Measurements from ENCODE around the gene OTULINL. TPM values are rescaled to one million over a fixed set of nuclear protein-coding genes. Genes with fewer than 3 reads are reported as not detected.

The OTULINL gene
- polyA plus RNA-seq, 1 donor (not counting 4 experiments of a cell fraction or from before 2014, with no cell fraction given): 0.62 TPM

DNA sequence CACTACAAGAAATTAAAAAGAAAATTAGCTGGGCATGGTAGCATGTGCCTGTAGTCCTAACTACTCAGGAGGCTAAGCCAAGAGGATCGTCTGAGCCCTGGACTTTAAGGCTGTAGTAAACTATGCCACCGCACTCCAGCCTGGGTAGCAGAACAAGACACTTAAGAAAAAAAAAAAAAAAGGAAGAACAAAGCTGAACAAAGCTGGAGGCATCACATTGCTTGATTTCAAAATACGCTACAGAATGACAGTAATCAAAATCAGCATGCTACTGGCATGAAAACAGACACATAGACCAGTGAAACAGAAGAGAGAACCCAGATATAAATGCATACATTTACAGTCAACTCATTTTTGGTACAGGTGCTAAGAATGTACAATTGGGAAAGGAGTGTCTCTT is 68.5 kb downstream of the OTULINL start:
- FAIRE-seq: no peak

DNA sequence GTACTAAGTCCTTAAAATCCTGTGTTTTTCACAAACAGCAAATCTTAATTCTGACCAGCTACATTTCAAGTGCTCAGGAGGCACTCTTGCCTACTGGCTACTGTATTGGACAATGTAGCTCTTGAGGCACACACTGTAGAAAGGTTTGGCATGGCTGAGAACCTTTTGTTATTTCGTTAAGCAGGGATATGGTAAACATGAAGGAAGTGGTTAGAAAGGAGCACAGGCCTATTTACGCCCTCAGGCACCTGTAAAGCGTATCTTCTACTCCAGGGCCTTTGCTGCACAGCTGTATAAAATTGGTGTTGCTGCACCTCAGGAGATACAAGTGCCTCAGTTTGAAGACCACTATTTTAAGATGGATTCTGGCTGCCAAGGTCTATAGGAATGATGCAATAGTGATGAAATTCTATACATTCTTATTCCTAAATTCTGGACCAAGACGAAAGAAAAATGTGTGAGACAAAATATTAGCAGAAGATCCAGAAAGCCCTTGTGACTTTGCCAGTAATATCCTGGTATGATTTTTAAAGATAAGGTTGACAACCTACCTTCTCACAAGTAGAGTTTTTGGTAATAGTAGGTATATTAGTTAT is 73.7 kb downstream of the OTULINL start:
- Histone ChIP-seq H3K27ac (ENCODE audit: control insufficient read depth, insufficient read depth, low read length) (no peak overlapping the region), H4K20me1 (ENCODE audit: control insufficient read depth, extremely low read depth, insufficient read depth, low read length) (no peaks in the 10 kb centered on the region), H2AFZ (ENCODE audit: control insufficient read depth, low read length) (no peak overlapping the region), H3K9me1 (ENCODE audit: control insufficient read depth, extremely low read depth, insufficient read depth, low read length) (no peaks in the 10 kb centered on the region), H3K4me2 (ENCODE audit: control insufficient read depth, extremely low read depth, insufficient read depth, low read depth, low read length) (no peak overlapping the region), H3K9me3 (ENCODE audit: control insufficient read depth, low read depth, low read length) (no peaks in the 10 kb centered on the region), H3K27me3 (ENCODE audit: control insufficient read depth, extremely low read depth, insufficient read depth, low read length) (no peaks in the 10 kb centered on the region), H3K4me3 (ENCODE audit: control insufficient read depth in 2 of 3, extremely low read depth in 1 of 3, insufficient read depth in 2 of 3, low read depth in 1 of 3, low read length in 3 of 3) (no peak overlapping the region), H3K36me3 (ENCODE audit: control insufficient read depth in 2 of 2, extremely low read depth in 1 of 2, insufficient read depth in 2 of 2, low read length in 2 of 2) (no peaks in the 10 kb centered on the region), H3K79me2 (ENCODE audit: control insufficient read depth, insufficient read depth, low read length) (no peaks in the 10 kb centered on the region), H3K4me1 (ENCODE audit: control insufficient read depth, extremely low read depth, insufficient read depth, low read length) (peaks cover 12% of the 10 kb centered on the region), H3K9ac (ENCODE audit: control insufficient read depth, extremely low read depth, insufficient read depth, low read length) (no peak overlapping the region)
- DNase-seq (ENCODE audit: low read depth, low spot score) (no peak), FAIRE-seq (no peak)
- dilution Hi-C loops (cut with MboI; ENCODE audit: extremely low pct_ligation_motif_present, low sequenced_read_pairs): no loop called here
- TF ChIP-seq, protein P1, sequence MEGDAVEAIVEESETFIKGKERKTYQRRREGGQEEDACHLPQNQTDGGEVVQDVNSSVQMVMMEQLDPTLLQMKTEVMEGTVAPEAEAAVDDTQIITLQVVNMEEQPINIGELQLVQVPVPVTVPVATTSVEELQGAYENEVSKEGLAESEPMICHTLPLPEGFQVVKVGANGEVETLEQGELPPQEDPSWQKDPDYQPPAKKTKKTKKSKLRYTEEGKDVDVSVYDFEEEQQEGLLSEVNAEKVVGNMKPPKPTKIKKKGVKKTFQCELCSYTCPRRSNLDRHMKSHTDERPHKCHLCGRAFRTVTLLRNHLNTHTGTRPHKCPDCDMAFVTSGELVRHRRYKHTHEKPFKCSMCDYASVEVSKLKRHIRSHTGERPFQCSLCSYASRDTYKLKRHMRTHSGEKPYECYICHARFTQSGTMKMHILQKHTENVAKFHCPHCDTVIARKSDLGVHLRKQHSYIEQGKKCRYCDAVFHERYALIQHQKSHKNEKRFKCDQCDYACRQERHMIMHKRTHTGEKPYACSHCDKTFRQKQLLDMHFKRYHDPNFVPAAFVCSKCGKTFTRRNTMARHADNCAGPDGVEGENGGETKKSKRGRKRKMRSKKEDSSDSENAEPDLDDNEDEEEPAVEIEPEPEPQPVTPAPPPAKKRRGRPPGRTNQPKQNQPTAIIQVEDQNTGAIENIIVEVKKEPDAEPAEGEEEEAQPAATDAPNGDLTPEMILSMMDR (optimal IDR thresholded peaks at IDR 0.05 in 1 of 3, IDR thresholded peaks at IDR 0.05 in 1 of 3, conservative IDR thresholded peaks at IDR 0.05 in 1 of 3; ENCODE audit: extremely low read depth in 1 of 3, insufficient read depth in 2 of 3, low read length in 3 of 3): no peak
- TF ChIP-seq EZH2 (IDR thresholded peaks at IDR 0.05; ENCODE audit: low read length): no peak

More for the DNA sequence above, 68.5 kb downstream of the OTULINL start:
- DNase-seq (ENCODE audit: low read depth, low spot score): no peak
- no peak overlapping the region for H2AFZ ChIP-seq (ENCODE audit: control insufficient read depth, low read length)
- H3K79me2 ChIP-seq (ENCODE audit: control insufficient read depth, insufficient read depth, low read length): no peaks in the 10 kb centered on the region
- no peak overlapping the region for H3K27ac ChIP-seq (ENCODE audit: control insufficient read depth, insufficient read depth, low read length)
- TF ChIP-seq, protein P1 (optimal IDR thresholded peaks at IDR 0.05 in 1 of 3, IDR thresholded peaks at IDR 0.05 in 1 of 3, conservative IDR thresholded peaks at IDR 0.05 in 1 of 3; ENCODE audit: extremely low read depth in 1 of 3, insufficient read depth in 2 of 3, low read length in 3 of 3): no peak
- TF ChIP-seq EZH2 (IDR thresholded peaks at IDR 0.05; ENCODE audit: low read length): no peak
- no peaks in the 10 kb centered on the region for H3K9me3 ChIP-seq (ENCODE audit: control insufficient read depth, low read depth, low read length)
- dilution Hi-C loops (cut with MboI; ENCODE audit: extremely low pct_ligation_motif_present, low sequenced_read_pairs): no loop called here
- no peaks in the 10 kb centered on the region for H3K9me1 ChIP-seq (ENCODE audit: control insufficient read depth, extremely low read depth, insufficient read depth, low read length)
- H3K4me3 ChIP-seq (ENCODE audit: control insufficient read depth in 2 of 3, extremely low read depth in 1 of 3, insufficient read depth in 2 of 3, low read depth in 1 of 3, low read length in 3 of 3): no peak overlapping the region
- H3K27me3 ChIP-seq (ENCODE audit: control insufficient read depth, extremely low read depth, insufficient read depth, low read length): peaks cover 10% of the 10 kb centered on the region
- no peaks in the 10 kb centered on the region for H3K36me3 ChIP-seq (ENCODE audit: control insufficient read depth in 2 of 2, extremely low read depth in 1 of 2, insufficient read depth in 2 of 2, low read length in 2 of 2)
- no peak overlapping the region for H3K9ac ChIP-seq (ENCODE audit: control insufficient read depth, extremely low read depth, insufficient read depth, low read length)
- H4K20me1 ChIP-seq (ENCODE audit: control insufficient read depth, extremely low read depth, insufficient read depth, low read length): no peaks in the 10 kb centered on the region
- peaks cover under 1% of the 10 kb centered on the region for H3K4me1 ChIP-seq (ENCODE audit: control insufficient read depth, extremely low read depth, insufficient read depth, low read length)
- H3K4me2 ChIP-seq (ENCODE audit: control insufficient read depth, extremely low read depth, insufficient read depth, low read depth, low read length): no peak overlapping the region
